Measurements from ENCODE around the gene CAPS2. TPM values are rescaled to one million over a fixed set of nuclear protein-coding genes. Genes with fewer than 3 reads are reported as not detected.

Gene CAPS2
- polyA plus RNA-seq, 3 donors from 2014 or later, result 6.2 to 7.9 (median 6.2) TPM

DNA sequence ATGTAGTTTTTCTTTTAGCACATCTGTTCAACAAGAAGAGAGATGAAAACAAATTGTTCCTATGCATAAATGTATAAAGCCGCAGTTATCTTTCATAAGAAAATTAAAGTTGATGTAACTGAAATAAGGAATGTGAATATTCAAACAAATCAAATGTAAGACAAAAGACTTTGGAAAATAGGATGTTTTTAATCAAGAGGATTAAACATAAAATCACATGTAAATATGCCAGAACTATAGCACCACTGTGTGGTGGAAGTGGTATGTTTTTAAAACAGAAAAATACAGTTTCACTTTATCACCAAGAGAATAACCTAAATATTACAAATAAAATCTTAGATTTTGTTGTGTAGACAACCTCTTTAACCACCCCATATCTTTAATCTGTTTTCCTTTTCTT lies 40.4 kb downstream of the CAPS2 start:
- DNase-seq, result no peak
- Mint-ChIP-seq H3K4me3 (no peak overlapping the region), H3K9me3 (no peaks in the 10 kb centered on the region), H3K27me3 (ENCODE audit: low read depth in 3 of 3) (peaks cover 0 to 3% (median 0%) of the 10 kb centered on the region in 3 donors), H3K4me1 (no peaks in the 10 kb centered on the region), H3K36me3 (peaks cover 0 to 4% (median 0%) of the 10 kb centered on the region in 3 donors), H3K27ac (no peak overlapping the region)

DNA sequence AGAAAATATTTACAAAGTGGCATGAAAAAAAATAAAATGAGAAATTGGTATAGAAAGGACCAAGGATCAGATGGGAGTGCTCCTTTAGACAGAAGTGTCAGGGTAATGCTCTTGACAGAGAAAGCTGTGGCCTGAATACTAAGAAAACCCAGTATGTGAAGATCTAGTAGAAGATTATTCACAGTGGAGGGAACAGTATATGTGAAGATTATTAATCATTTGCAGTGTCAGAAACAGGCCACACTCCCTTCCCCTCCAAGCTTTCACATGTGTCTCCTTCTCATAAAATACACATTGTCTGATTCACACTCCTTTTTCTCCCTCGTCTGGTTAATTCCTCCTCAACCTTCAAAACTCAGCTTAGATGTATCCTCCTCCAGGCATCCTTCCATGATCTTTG lies 41.3 kb downstream of the CAPS2 start:
- peaks cover 0 to 4% (median 0%) of the 10 kb centered on the region in 3 donors for H3K36me3 Mint-ChIP-seq
- no peak overlapping the region for H3K27ac Mint-ChIP-seq
- no peaks in the 10 kb centered on the region for H3K9me3 Mint-ChIP-seq
- no peak overlapping the region for H3K4me3 Mint-ChIP-seq
- H3K4me1 Mint-ChIP-seq, result no peaks in the 10 kb centered on the region
- no peak for DNase-seq
- H3K27me3 Mint-ChIP-seq (ENCODE audit: low read depth in 3 of 3), result peaks cover 0 to 3% (median 0%) of the 10 kb centered on the region in 3 donors

DNA sequence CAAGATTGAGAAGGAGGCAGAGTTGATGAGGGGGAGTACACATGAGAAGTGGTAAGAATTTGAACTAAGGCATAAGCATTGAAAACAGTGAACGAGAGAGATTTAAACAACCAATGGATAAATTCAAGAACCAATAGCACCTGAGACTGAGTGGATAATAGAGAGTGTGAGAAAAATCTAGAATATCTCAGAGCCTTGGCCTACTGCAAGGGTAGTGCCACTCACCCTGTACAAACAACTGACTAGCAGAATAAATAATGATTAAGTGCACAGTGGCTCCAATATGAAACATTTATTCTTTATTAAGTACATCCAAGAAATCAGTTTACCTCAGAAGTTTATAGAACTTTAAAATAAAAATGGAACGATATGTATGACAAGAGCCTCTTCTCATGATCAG lies 54.4 kb downstream of the CAPS2 start:
- H3K27ac Mint-ChIP-seq, result no peak overlapping the region
- H3K4me1 Mint-ChIP-seq, result no peaks in the 10 kb centered on the region
- peaks cover 0 to 4% (median 2%) of the 10 kb centered on the region in 3 donors for H3K27me3 Mint-ChIP-seq (ENCODE audit: low read depth in 3 of 3)
- DNase-seq, result no peak
- H3K36me3 Mint-ChIP-seq, result no peaks in the 10 kb centered on the region
- H3K4me3 Mint-ChIP-seq, result no peak overlapping the region
- H3K9me3 Mint-ChIP-seq, result no peaks in the 10 kb centered on the region

DNA sequence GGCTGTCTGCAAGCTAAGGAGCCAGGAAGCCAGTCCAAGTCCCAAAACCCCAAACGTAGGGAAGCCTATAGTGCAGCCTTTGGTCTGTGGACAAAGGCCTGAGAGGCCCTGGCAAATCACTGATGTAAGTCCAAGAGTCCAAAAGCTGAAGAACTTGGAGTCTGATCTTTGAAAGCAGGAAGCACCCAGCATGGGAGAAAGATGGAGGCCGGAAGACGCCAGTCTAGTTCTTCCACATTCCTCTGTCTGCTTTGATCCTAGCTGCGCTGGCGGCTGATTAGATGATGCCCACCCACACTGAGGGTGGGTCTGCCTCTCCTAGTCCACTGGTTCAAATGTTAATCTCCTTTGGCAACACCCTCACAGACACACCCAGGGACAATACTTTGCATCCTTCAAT lies 58.5 kb downstream of the CAPS2 start:
- Mint-ChIP-seq H3K9me3 (peaks cover 0 to 1% (median 0%) of the 10 kb centered on the region in 6 donors), H3K27me3 (ENCODE audit: low read depth in 3 of 3) (peaks cover 0 to 5% (median 0%) of the 10 kb centered on the region in 3 donors), H3K4me3 (no peak overlapping the region), H3K27ac (no peak overlapping the region), H3K4me1 (no peaks in the 10 kb centered on the region), H3K36me3 (no peaks in the 10 kb centered on the region)
- DNase-seq, result no peak

DNA sequence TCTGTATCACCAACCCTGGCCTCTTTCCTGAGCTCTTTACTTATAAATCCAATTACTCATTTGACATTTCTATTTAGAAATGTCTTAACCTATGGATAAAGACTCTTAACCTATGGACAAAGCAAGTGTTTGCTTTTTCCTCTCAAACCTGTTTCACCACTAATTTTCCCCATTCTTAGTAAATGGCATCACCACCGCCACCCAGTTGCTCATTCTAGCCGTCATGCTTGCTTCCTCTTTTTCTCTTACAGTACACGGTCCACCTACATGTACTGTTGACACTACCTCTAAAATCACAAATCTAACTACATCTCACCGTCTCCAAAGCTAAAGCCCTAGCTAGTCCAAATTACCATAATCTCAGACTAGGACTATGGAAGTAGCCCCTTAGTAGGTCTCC lies 60.0 kb downstream of the CAPS2 start:
- Mint-ChIP-seq H3K27me3 (ENCODE audit: low read depth in 3 of 3) (peaks cover 0 to 6% (median 0%) of the 10 kb centered on the region in 3 donors), H3K27ac (no peak overlapping the region), H3K36me3 (no peaks in the 10 kb centered on the region), H3K4me1 (no peaks in the 10 kb centered on the region), H3K4me3 (no peak overlapping the region), H3K9me3 (peaks cover 0 to 4% (median 0%) of the 10 kb centered on the region in 6 donors)
- no peak for DNase-seq

DNA sequence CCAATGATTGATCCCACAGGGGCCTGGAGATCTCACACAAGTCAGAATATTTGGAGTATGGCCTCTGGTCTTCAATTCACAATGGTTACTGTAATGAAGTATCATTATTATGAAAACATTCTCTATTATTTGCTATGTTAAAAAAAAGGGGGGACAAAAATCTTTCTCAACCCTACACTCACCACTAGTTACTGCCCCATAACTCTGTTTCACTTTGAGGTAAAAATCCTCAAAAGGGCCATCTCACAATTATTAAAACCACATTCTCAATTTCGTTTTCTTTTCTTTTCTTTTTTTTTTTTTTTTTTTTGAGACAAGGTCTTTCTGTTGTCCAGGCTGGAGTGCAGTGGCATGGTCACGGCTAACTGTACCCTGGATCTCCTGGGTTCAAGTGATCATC lies 60.9 kb downstream of the CAPS2 start:
- peaks cover 0 to 4% (median 0%) of the 10 kb centered on the region in 6 donors for H3K9me3 Mint-ChIP-seq
- H3K27me3 Mint-ChIP-seq (ENCODE audit: low read depth in 3 of 3), result peaks cover 0 to 6% (median 0%) of the 10 kb centered on the region in 3 donors
- no peak overlapping the region for H3K27ac Mint-ChIP-seq
- DNase-seq, result no peak
- no peaks in the 10 kb centered on the region for H3K4me1 Mint-ChIP-seq
- no peaks in the 10 kb centered on the region for H3K36me3 Mint-ChIP-seq
- H3K4me3 Mint-ChIP-seq, result no peak overlapping the region

DNA sequence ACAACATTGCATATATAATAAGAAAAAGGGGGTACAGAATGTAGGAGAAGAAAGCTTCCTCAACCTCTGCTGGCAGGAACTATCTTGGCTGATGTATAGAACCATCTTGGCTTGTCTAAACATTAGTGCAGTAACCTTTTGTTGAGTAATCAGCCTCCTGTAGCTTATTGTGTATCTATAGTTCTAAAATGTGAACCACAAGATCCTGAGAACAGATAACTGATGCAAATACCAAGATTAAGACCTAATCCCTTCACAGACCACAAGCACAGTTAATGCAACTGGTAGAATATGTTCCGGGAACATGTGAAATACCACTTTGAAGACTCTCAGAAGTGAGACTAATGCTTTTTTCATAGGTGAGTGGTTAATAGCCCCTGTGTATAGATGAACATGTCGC lies 69.8 kb downstream of the CAPS2 start:
- no peak for DNase-seq
- Mint-ChIP-seq H3K4me3 (no peak overlapping the region), H3K4me1 (no peaks in the 10 kb centered on the region), H3K27ac (no peak overlapping the region), H3K36me3 (no peaks in the 10 kb centered on the region), H3K27me3 (ENCODE audit: low read depth in 3 of 3) (no peaks in the 10 kb centered on the region), H3K9me3 (peaks cover 0 to 3% (median 0%) of the 10 kb centered on the region in 6 donors)

DNA sequence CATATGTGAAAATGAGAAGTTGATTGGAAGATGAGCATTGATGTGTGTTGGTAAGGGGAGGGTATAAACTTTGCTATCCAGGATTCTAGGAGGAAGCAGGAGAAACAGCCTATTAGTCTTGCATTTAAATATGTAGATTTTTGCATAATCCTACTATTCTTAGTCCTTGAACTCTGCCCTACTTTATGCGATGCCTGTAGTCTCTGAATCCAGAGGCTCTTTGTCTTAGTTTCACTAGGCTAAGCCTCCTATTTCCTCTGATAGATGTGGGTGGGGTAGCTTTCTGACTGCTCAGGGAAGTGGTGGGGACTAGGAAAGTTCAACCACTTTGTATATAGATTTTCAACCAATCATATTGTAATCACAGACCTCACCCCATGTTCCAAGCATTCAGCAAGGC lies 71.0 kb downstream of the CAPS2 start:
- Mint-ChIP-seq H3K4me3 (no peak overlapping the region), H3K36me3 (no peaks in the 10 kb centered on the region), H3K4me1 (no peaks in the 10 kb centered on the region), H3K27ac (no peak overlapping the region), H3K27me3 (ENCODE audit: low read depth in 3 of 3) (no peaks in the 10 kb centered on the region), H3K9me3 (peaks cover 0 to 3% (median 0%) of the 10 kb centered on the region in 6 donors)
- no peak for DNase-seq

DNA sequence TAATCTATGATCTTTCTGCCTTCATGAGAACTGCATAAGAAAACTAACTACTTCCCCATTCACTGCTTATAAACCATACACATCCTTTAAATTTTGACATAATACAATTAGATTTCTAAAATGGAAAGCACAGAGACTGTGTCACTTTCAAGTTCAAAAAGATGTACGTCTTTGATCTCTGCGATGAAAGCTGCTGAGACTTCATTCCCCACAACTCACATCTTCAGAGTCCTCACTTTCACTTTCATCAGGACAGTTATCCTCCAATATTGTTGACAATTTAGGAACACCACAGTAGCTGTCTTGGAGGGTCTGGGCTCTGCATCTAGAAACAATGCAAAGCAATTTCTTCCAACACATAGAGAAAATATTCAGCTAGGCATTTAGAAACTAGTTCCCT lies 72.6 kb downstream of the CAPS2 start:
- H3K4me3 Mint-ChIP-seq, result no peak overlapping the region
- no peak for DNase-seq
- no peaks in the 10 kb centered on the region for H3K4me1 Mint-ChIP-seq
- peaks cover 0 to 2% (median 0%) of the 10 kb centered on the region in 3 donors for H3K27me3 Mint-ChIP-seq (ENCODE audit: low read depth in 3 of 3)
- no peaks in the 10 kb centered on the region for H3K36me3 Mint-ChIP-seq
- no peak overlapping the region for H3K27ac Mint-ChIP-seq
- peaks cover 0 to 3% (median 0%) of the 10 kb centered on the region in 6 donors for H3K9me3 Mint-ChIP-seq

DNA sequence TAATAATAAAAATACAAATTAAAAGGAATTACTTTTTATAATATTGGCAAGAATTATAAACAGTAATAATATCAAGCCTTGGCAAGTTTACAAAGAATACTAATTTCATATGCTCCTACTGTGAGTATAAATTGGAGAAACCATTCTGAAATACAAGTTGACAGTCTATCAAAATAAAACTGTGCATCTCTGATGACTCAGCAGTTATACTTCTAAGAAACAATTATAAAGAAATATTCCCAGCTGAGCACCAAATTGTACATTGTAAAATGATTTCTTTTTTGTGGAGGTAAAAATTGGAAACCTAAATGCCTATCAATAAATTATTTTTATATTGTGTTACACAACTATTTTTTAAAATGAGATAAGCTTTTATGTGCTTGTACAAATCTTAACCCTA lies 85.0 kb downstream of the CAPS2 start:
- Mint-ChIP-seq H3K27me3 (ENCODE audit: low read depth in 3 of 3) (peaks cover 0 to 4% (median 0%) of the 10 kb centered on the region in 3 donors), H3K9me3 (peaks cover 2 to 17% (median 6%) of the 10 kb centered on the region in 6 donors)

DNA sequence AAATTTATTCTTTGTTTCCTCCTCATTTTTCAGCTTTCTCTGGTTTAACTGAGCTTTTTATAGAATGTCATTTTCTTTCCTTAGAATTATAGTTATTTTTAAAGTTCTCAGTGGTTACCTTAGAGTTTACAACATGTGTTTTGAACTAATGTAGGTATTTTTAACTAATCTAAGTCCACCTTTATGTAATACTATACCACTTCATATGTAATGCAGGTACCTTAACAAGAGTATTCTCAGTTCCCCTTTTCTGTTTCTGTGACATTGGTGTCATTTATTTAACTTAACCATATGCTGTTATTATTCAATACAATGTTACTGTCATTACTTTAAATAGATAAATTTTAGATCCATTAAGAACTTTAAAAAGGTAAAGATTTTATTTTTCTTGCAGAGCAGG lies 90.1 kb downstream of the CAPS2 start:
- Mint-ChIP-seq H3K27me3 (ENCODE audit: low read depth in 3 of 3) (peaks cover 0 to 2% (median 0%) of the 10 kb centered on the region in 3 donors), H3K9me3 (peaks cover 2 to 10% (median 6%) of the 10 kb centered on the region in 6 donors), H3K36me3 (no peaks in the 10 kb centered on the region), H3K4me3 (no peak overlapping the region), H3K4me1 (no peaks in the 10 kb centered on the region), H3K27ac (no peak overlapping the region)
- no peak for DNase-seq

More for the DNA sequence above, 85.0 kb downstream of the CAPS2 start:
- no peaks in the 10 kb centered on the region for H3K4me1 Mint-ChIP-seq
- no peak overlapping the region for H3K4me3 Mint-ChIP-seq
- DNase-seq, result no peak
- H3K36me3 Mint-ChIP-seq, result no peaks in the 10 kb centered on the region
- no peak overlapping the region for H3K27ac Mint-ChIP-seq

DNA sequence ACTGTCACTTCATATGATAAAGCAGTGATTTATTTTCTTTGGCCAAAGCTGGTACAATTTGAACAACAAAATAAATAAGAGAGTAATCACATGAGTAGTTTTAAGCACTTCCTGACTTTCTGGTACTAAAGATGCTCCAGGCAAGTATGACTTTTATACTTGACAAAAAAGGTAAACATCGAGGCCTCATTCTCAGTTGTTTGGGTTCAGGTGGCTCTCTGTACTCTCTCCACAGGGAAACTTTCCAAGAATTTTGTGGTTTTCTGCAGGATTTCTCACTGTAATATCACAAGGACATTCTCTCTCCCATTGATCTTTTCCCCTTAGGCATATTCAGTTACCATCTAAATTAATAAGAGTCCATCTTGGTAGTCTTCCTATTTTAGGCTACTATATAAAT lies 93.9 kb downstream of the CAPS2 start:
- peaks cover 3 to 13% (median 6%) of the 10 kb centered on the region in 6 donors for H3K9me3 Mint-ChIP-seq

DNA sequence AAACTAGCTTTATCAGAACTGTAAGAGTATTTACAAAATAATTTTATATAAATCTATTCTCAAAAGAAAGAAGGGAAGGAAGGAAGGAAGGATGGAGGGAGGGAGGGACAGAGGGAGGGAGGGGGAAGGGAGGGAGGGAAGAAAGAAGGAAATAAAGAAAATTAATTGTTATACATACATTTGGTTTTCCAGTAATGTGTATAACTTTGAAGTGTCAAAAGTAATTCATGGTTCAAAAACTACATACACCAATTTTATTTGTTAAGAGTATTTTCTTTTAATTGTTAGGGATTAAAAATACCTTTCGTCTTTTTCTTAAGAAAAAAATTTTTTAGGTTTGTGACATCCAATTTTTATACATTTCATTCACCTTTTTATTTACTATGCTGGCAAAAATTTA lies 103.0 kb downstream of the CAPS2 start:
- Mint-ChIP-seq H3K4me1 (no peaks in the 10 kb centered on the region), H3K9me3 (peaks cover 2 to 12% (median 6%) of the 10 kb centered on the region in 6 donors), H3K36me3 (no peaks in the 10 kb centered on the region), H3K27me3 (ENCODE audit: low read depth in 3 of 3) (peaks cover 0 to 3% (median 0%) of the 10 kb centered on the region in 3 donors), H3K27ac (no peak overlapping the region), H3K4me3 (no peak overlapping the region)
- no peak for DNase-seq

More for the DNA sequence above, 93.9 kb downstream of the CAPS2 start:
- Mint-ChIP-seq H3K36me3 (no peaks in the 10 kb centered on the region), H3K4me3 (no peak overlapping the region), H3K27ac (no peak overlapping the region), H3K27me3 (ENCODE audit: low read depth in 3 of 3) (no peaks in the 10 kb centered on the region), H3K4me1 (no peaks in the 10 kb centered on the region)
- no peak for DNase-seq

Measured in immature natural killer cell (primary cell).